OCI-LY7 (cell line): ENCODE results near the gene ANKS1B.
"Not testable (repeated sequence)": the region's sequence is repeated elsewhere in the genome, so short reads cannot be mapped to it uniquely, and the experiment has no call there.

Source experiments
- CTCF ChIP-seq: fragments of 200-600 bp; sonication (generic); conservative IDR thresholded peaks from 2 replicates; pipeline ENCODE4 v1.5.1; 2014; ENCODE audit warnings: mild to moderate bottlenecking, antibody characterized with exemption, low read length, moderate library complexity, mixed read lengths
- EZH2phosphoT487 ChIP-seq: fragments of 200-600 bp; sonication (generic); IDR thresholded peaks from 2 replicates; pipeline ENCODE4 v1.6.1; 2018; ENCODE audit warnings: low read depth, borderline replicate concordance, mild to moderate bottlenecking, mixed run types, antibody characterized with exemption, low read length, moderate library complexity, mixed read lengths

- not testable (repeated sequence) for TF ChIP-seq CTCF, EZH2phosphoT487
Measured at GRCh38 chr12:99321210-99321609, 663.5 kb downstream of the ANKS1B start.
